Endothelial cell of umbilical vein (primary cell): ENCODE measurements around the gene FXYD7. TPM values are rescaled to one million over a fixed set of nuclear protein-coding genes. Genes with fewer than 3 reads are reported as not detected.

ENCODE experiments used
- BruUV-seq: library from RNA; stranded (reverse); fragments of 400-500 nt; replicated peaks from 2 replicates; lab custom pipeline; 2021; lab: Mats Ljungman, UMichigan
- CTCF ChIA-PET: fragments of 300-600, 350-600 bp; sonication (Branson Sonifier 250); formaldehyde crosslinking; loops from one replicate; lab custom pipeline; 2021; ENCODE audit warnings: antibody characterized with exemption, inconsistent platforms; lab: Charles Lee
- POLR2A ChIA-PET: fragments of 300-600, 350-600 bp; sonication (Branson Sonifier 250); formaldehyde crosslinking; loops from one replicate; lab custom pipeline; 2021; ENCODE audit warnings: antibody characterized with exemption, inconsistent platforms; lab: Charles Lee
- DNase-seq: peaks from one replicate; pipeline ENCODE4 v3.0.0-alpha.2; 2011; ENCODE audit warnings: low read depth, low spot score
- FAIRE-seq: peaks from 2 replicates; lab custom pipeline; 2011; peaks lifted over from hg19 to GRCh38; lab: Jason Lieb, UNC
- H2AFZ ChIP-seq: 2 replicates; pipeline ENCODE4 v1.6.0; 2012; ENCODE audit warnings: low read depth, low read length, control low read depth, inconsistent platforms
- H3K27ac ChIP-seq: 2 replicates; pipeline ENCODE4 v1.5.1; 2011; ENCODE audit warnings: low read depth, mild to moderate bottlenecking, control low read depth, low read length, moderate library complexity; ENCODE audit not compliant: insufficient read depth
- H3K27me3 ChIP-seq, 2 experiments: 2 replicates each; pipeline versions ENCODE4 v1.6.0 to v1.6.1; 2011; ENCODE audit warnings: low read length in 2 of 2, mixed read lengths in 1 of 2; ENCODE audit not compliant: control insufficient read depth in 2 of 2, insufficient read depth in 2 of 2
- H3K36me3 ChIP-seq, 2 experiments: 2 replicates in 1 of 2; 3 replicates in 1 of 2; pipeline ENCODE4 v1.5.1; 2011; ENCODE audit warnings: low read length in 2 of 2, mild to moderate bottlenecking in 1 of 2, moderate library complexity in 1 of 2; ENCODE audit not compliant: control insufficient read depth in 2 of 2, insufficient read depth in 2 of 2; ENCODE audit errors: extremely low read depth in 1 of 2
- H3K4me1 ChIP-seq: 3 replicates; pipeline ENCODE4 v1.5.1; 2011; ENCODE audit warnings: mild to moderate bottlenecking, low read length; ENCODE audit not compliant: control insufficient read depth, insufficient read depth; ENCODE audit errors: extremely low read depth
- H3K4me2 ChIP-seq: 2 replicates; pipeline ENCODE4 v1.6.1; 2011; ENCODE audit warnings: low read length, control low read depth, mixed read lengths; ENCODE audit not compliant: insufficient read depth
- H3K4me3 ChIP-seq, 3 experiments: fragments of 200-600 bp in 1 of 3; sonication (generic), shearing (Covaris generic) in 1 of 3; replicated peaks in 1 of 3; 2 replicates each; pipeline ENCODE4 v1.5.1; 2011 to 2016; ENCODE audit warnings: control low read depth in 3 of 3, low read length in 3 of 3, mild to moderate bottlenecking in 2 of 3, inconsistent platforms in 1 of 3, low read depth in 1 of 3, moderate library complexity in 1 of 3; ENCODE audit not compliant: insufficient read depth in 1 of 3
- H3K79me2 ChIP-seq: 2 replicates; pipeline ENCODE4 v1.6.0; 2012; ENCODE audit warnings: low read length, inconsistent platforms; ENCODE audit not compliant: control insufficient read depth, insufficient read depth
- H3K9ac ChIP-seq: replicated peaks from 2 replicates; pipeline ENCODE3; 2011; ENCODE audit warnings: low read length, control low read depth; ENCODE audit not compliant: insufficient read depth; ENCODE audit errors: extremely low read depth
- H3K9me1 ChIP-seq: replicated peaks from 3 replicates; pipeline ENCODE4 v1.6.0; 2011; ENCODE audit warnings: mild to moderate bottlenecking, low read length; ENCODE audit not compliant: control insufficient read depth, insufficient read depth; ENCODE audit errors: extremely low read depth
- H3K9me3 ChIP-seq: replicated peaks from 2 replicates; pipeline ENCODE4 v1.5.1; 2012; ENCODE audit warnings: low read length, inconsistent platforms; ENCODE audit not compliant: control insufficient read depth, insufficient read depth
- H4K20me1 ChIP-seq: replicated peaks from 2 replicates; pipeline ENCODE3; 2011; ENCODE audit warnings: mild to moderate bottlenecking, low read length; ENCODE audit not compliant: control insufficient read depth, insufficient read depth; ENCODE audit errors: extremely low read depth
- GATA2 ChIP-seq: IDR thresholded peaks from 2 replicates; pipeline ENCODE4 v1.7.0; 2011; ENCODE audit warnings: low read depth, mild to moderate bottlenecking, moderate library complexity, mixed read lengths, low read length; ENCODE audit not compliant: insufficient read length, insufficient read depth
- POLR2A ChIP-seq: IDR thresholded peaks from 2 replicates; pipeline ENCODE4 v1.6.1; 2012; ENCODE audit warnings: low read depth, mild to moderate bottlenecking, control low read depth, low read length
- POLR2AphosphoS5 ChIP-seq: IDR thresholded peaks from 2 replicates; pipeline ENCODE4 v1.6.1; 2012; ENCODE audit warnings: low read depth, mild to moderate bottlenecking, control low read depth, low read length, moderate library complexity; ENCODE audit not compliant: insufficient read depth
- dilution Hi-C: fragments of 300-500 bp; cut with MboI; formaldehyde crosslinking; loops from one replicate; pipeline ENCODE4 v1.15.0; 2019; ENCODE audit warnings: low sequenced_read_pairs; ENCODE audit not compliant: extremely low pct_ligation_motif_present
- intact Hi-C: fragments of 100-400 bp; cut with micrococcal nuclease; formaldehyde crosslinking; loops from one replicate; pipeline ENCODE4 v1.10.0; 2022
- polyA plus RNA-seq, 4 experiments: library from polyadenylated mRNA; depleted of rRNA in 3 of 4; stranded (reverse) in 3 of 4; unstranded in 1 of 4; fragments of >200 nt; gene quantifications; 2 replicates each; pipeline versions ENCODE4 v1.2.1 to v1.2.3, GENCODE V29; 2011 to 2012; ENCODE audit warnings: missing spikeins in 1 of 4
- total RNA-seq: library from RNA; stranded (reverse); gene quantifications from 2 replicates; pipeline ENCODE4 v1.2.3, GENCODE V29; 2021

FXYD7 gene
- total and polyA plus RNA-seq, 2 donors (not counting 3 experiments of a cell fraction or from before 2014, with no cell fraction given): not detected

DNA sequence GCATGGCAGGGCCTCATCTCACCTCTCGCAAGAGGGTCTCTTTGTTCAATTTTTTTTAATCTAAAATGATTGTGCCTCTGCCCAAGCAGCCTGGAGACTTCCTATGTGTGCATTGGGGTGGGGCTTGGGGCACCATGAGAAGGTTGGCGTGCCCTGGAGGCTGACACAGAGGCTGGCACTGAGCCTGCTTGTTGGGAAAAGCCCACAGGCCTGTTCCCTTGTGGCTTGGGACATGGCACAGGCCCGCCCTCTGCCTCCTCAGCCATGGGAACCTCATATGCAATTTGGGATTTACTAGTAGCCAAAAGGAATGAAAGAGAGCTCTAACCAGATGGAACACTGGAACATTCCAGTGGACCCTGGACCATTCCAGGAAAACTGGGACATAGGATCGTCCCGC, 19.5 kb upstream of the FXYD7 start:
- Histone ChIP-seq H3K27ac (no peak overlapping the region), H2AFZ (no peak overlapping the region), H4K20me1 (no peaks in the 10 kb centered on the region), H3K79me2 (no peaks in the 10 kb centered on the region), H3K4me2 (no peak overlapping the region), H3K27me3 (no peaks in the 10 kb centered on the region), H3K9me1 (no peaks in the 10 kb centered on the region), H3K4me1 (peaks cover 3% of the 10 kb centered on the region), H3K9me3 (no peaks in the 10 kb centered on the region), H3K9ac (no peak overlapping the region), H3K36me3 (no peaks in the 10 kb centered on the region), H3K4me3 (no peak overlapping the region)
- POLR2A ChIA-PET: no interaction called here
- dilution Hi-C loops: no loop called here
- BruUV-seq: no TSS peak
- no peak for TF ChIP-seq POLR2AphosphoS5
- intact Hi-C loops: no loop called here
- CTCF ChIA-PET: interaction anchor here (1.0 to 1.2 kb wide), 2 partner anchors 12 kb away, joined by 3 to 4 read pairs; partner anchors contain the start of gene LGI4
- FAIRE-seq (no peak), DNase-seq (no peak)

DNA sequence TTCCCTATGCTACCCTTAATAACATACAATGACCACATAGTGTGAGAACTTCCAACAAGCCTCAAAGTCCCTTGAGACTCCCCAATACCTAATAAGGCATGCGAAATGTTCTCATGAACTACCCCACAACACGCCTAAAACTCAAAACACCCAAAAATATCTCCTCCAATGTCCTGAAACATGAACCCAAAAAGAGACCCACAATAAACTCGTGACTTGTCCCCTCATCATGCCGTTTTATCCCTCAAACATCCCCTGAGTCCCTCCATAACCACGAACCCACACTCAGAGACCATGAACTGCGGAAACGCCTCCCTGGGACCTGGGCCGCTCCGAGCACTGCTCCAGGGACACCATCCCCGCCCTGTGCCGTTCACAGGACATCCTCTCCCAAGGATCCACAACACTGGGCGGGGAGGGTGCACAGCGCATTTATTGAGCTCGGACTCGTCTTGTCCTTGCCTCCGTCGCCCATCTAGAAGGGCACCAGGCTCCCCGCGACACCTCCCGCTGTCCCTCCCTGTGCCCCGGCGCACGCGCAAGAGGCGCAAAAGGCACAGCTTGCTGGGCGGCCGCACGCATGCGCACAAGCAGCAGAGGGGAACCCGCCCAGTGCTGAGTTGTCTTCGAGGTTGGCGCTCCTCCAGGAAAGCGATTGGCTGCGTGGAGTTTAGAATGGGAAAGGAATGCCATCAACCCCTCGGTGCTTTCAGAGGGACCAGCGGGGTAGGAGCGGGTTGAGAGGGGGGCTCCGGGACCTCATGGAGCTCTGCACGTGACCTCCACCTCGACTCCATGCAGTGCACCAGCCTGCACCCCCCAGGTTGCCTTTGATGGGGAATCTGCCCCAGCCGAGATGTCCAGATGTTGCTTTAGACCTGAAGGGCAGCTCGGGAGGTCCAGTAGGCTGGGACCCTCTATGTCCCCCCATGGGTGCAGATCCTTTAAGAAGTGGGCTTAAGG, 18.7 kb upstream of the FXYD7 start:
- no peaks in the 10 kb centered on the region for H4K20me1 ChIP-seq
- H3K27me3 ChIP-seq: no peaks in the 10 kb centered on the region
- H3K9me3 ChIP-seq: no peaks in the 10 kb centered on the region
- H3K36me3 ChIP-seq: no peaks in the 10 kb centered on the region
- FAIRE-seq: peak; percentile 97
- H3K4me2 ChIP-seq: peak overlapping the region; percentile 84
- TF ChIP-seq POLR2A (peak; percentile 63), GATA2 (no peak), POLR2AphosphoS5 (peak; percentile 41)
- DNase-seq: peak; percentile 89
- POLR2A ChIA-PET: no interaction called here
- H3K27ac ChIP-seq: no peak overlapping the region
- CTCF ChIA-PET: interaction anchor here (0.6 to 2.1 kb wide), 9 partner anchors 9 to 286 kb away, joined by 3 to 23 read pairs (median 5); partner anchors contain the start of genes FXYD3 and LGI4
- H3K9me1 ChIP-seq: no peaks in the 10 kb centered on the region
- H3K4me3 ChIP-seq: peak overlapping the region in 2 of 3 experiments; percentile 39 to 49
- intact Hi-C loops (no loop called here), dilution Hi-C loops (no loop called here)
- H2AFZ ChIP-seq: peak overlapping the region; percentile 98
- no peaks in the 10 kb centered on the region for H3K79me2 ChIP-seq
- peaks cover 3% of the 10 kb centered on the region for H3K4me1 ChIP-seq
- BruUV-seq: no TSS peak
- peak overlapping the region; percentile 16 for H3K9ac ChIP-seq
